Mononuclear cell (primary cell): ENCODE data around the gene CTNNA1. TPM values are rescaled to one million over a fixed set of nuclear protein-coding genes. Genes with fewer than 3 reads are reported as not detected.
"Not testable (repeated sequence)": the region's sequence is repeated elsewhere in the genome, so short reads cannot be mapped to it uniquely, and the experiment has no call there.

Experiments used
- H3K27me3 ChIP-seq: 2 replicates; pipeline ENCODE4 v1.6.0; 2011; ENCODE audit warnings: low read length, control low read depth; ENCODE audit not compliant: insufficient read depth
- H3K4me1 ChIP-seq: 2 replicates; pipeline ENCODE4 v1.5.1; 2011; ENCODE audit warnings: mild to moderate bottlenecking, low read length, control low read depth; ENCODE audit not compliant: insufficient read depth
- H3K4me3 ChIP-seq: 2 replicates; pipeline ENCODE4 v1.5.1; 2011; ENCODE audit warnings: mild to moderate bottlenecking, low read length, moderate library complexity
- H3K9me3 ChIP-seq: 2 replicates; pipeline ENCODE4 v1.5.1; 2011; ENCODE audit warnings: low read depth, mild to moderate bottlenecking, control low read depth, low read length
- total RNA-seq: library from RNA; depleted of rRNA; stranded (reverse); fragments of >200 nt; gene quantifications from one replicate; pipeline ENCODE4 v1.2.3, GENCODE V29; 2012

CTNNA1 gene
- total RNA-seq, 1 donor: 67.2 TPM

- Histone ChIP-seq H3K4me1 (peaks cover 5% of the 10 kb centered on the region), H3K27me3 (no peaks in the 10 kb centered on the region), H3K4me3 (no peak overlapping the region), H3K9me3 (no peaks in the 10 kb centered on the region)
Observed at GRCh38 chr5:138805096-138805495, 51.9 kb downstream of the CTNNA1 start.

GRCh38 chr5:138807182-138807581 lies 54.0 kb downstream of the CTNNA1 start:
- H3K9me3 ChIP-seq: no peaks in the 10 kb centered on the region
- H3K4me3 ChIP-seq: no peak overlapping the region
- peaks cover 5% of the 10 kb centered on the region for H3K4me1 ChIP-seq
- H3K27me3 ChIP-seq: no peaks in the 10 kb centered on the region

GRCh38 chr5:138809391-138809790 lies 56.2 kb downstream of the CTNNA1 start:
- peaks cover 5% of the 10 kb centered on the region for H3K4me1 ChIP-seq
- no peaks in the 10 kb centered on the region for H3K27me3 ChIP-seq
- H3K4me3 ChIP-seq: no peak overlapping the region
- H3K9me3 ChIP-seq: no peaks in the 10 kb centered on the region

GRCh38 chr5:138810861-138811260 lies 57.6 kb downstream of the CTNNA1 start:
- not testable (repeated sequence) for H3K9me3 ChIP-seq, H3K4me1 ChIP-seq, H3K27me3 ChIP-seq, H3K4me3 ChIP-seq

- Histone ChIP-seq H3K9me3 (no peaks in the 10 kb centered on the region), H3K4me1 (no peaks in the 10 kb centered on the region), H3K4me3 (no peak overlapping the region), H3K27me3 (no peaks in the 10 kb centered on the region)
Observed at GRCh38 chr5:138815529-138815928, 62.3 kb downstream of the CTNNA1 start.

- Histone ChIP-seq H3K4me3 (no peak overlapping the region), H3K27me3 (no peaks in the 10 kb centered on the region), H3K4me1 (no peaks in the 10 kb centered on the region), H3K9me3 (no peaks in the 10 kb centered on the region)
Observed at GRCh38 chr5:138817241-138817640, 64.0 kb downstream of the CTNNA1 start.

GRCh38 chr5:138819081-138819480 lies 65.9 kb downstream of the CTNNA1 start:
- no peaks in the 10 kb centered on the region for H3K27me3 ChIP-seq

GRCh38 chr5:138820695-138821094 lies 67.5 kb downstream of the CTNNA1 start:
- no peak overlapping the region for H3K4me3 ChIP-seq
- H3K27me3 ChIP-seq: no peaks in the 10 kb centered on the region
- H3K9me3 ChIP-seq: no peaks in the 10 kb centered on the region
- no peaks in the 10 kb centered on the region for H3K4me1 ChIP-seq

More at GRCh38 chr5:138819081-138819480, 65.9 kb downstream of the CTNNA1 start:
- H3K9me3 ChIP-seq: no peaks in the 10 kb centered on the region
- H3K4me1 ChIP-seq: no peaks in the 10 kb centered on the region
- H3K4me3 ChIP-seq: no peak overlapping the region

GRCh38 chr5:138824516-138824915 lies 71.3 kb downstream of the CTNNA1 start:
- no peaks in the 10 kb centered on the region for H3K27me3 ChIP-seq
- no peaks in the 10 kb centered on the region for H3K9me3 ChIP-seq
- H3K4me3 ChIP-seq: no peak overlapping the region
- H3K4me1 ChIP-seq: no peaks in the 10 kb centered on the region

- H3K4me3 ChIP-seq: no peak overlapping the region
Observed at GRCh38 chr5:138824924-138825863, 72.0 kb downstream of the CTNNA1 start.

GRCh38 chr5:138828556-138828955 lies 75.3 kb downstream of the CTNNA1 start:
- H3K4me3 ChIP-seq: no peak overlapping the region
- H3K9me3 ChIP-seq: no peaks in the 10 kb centered on the region
- no peaks in the 10 kb centered on the region for H3K4me1 ChIP-seq
- no peaks in the 10 kb centered on the region for H3K27me3 ChIP-seq

More at GRCh38 chr5:138824924-138825863, 72.0 kb downstream of the CTNNA1 start:
- Histone ChIP-seq H3K4me1 (no peaks in the 10 kb centered on the region), H3K27me3 (no peaks in the 10 kb centered on the region), H3K9me3 (no peaks in the 10 kb centered on the region)

- Histone ChIP-seq H3K4me1 (no peaks in the 10 kb centered on the region), H3K27me3 (no peaks in the 10 kb centered on the region), H3K4me3 (no peak overlapping the region), H3K9me3 (no peaks in the 10 kb centered on the region)
Observed at GRCh38 chr5:138829341-138829740, 76.1 kb downstream of the CTNNA1 start.

GRCh38 chr5:138831703-138832102 lies 78.5 kb downstream of the CTNNA1 start:
- Histone ChIP-seq H3K4me3 (no peak overlapping the region), H3K27me3 (no peaks in the 10 kb centered on the region), H3K9me3 (no peaks in the 10 kb centered on the region), H3K4me1 (no peaks in the 10 kb centered on the region)

- no peaks in the 10 kb centered on the region for H3K9me3 ChIP-seq
- no peaks in the 10 kb centered on the region for H3K27me3 ChIP-seq
- H3K4me1 ChIP-seq: no peaks in the 10 kb centered on the region
- no peak overlapping the region for H3K4me3 ChIP-seq
Observed at GRCh38 chr5:138832218-138832617, 79.0 kb downstream of the CTNNA1 start.

GRCh38 chr5:138833080-138833479 lies 79.9 kb downstream of the CTNNA1 start:
- Histone ChIP-seq H3K4me1 (no peaks in the 10 kb centered on the region), H3K27me3 (no peaks in the 10 kb centered on the region), H3K9me3 (no peaks in the 10 kb centered on the region), H3K4me3 (no peak overlapping the region)
